ENCODE data around the gene IMP3.
A peak's percentile ranks its signal among the peaks of the same experiment; 100 is the strongest.

The IMP3 gene

DNA sequence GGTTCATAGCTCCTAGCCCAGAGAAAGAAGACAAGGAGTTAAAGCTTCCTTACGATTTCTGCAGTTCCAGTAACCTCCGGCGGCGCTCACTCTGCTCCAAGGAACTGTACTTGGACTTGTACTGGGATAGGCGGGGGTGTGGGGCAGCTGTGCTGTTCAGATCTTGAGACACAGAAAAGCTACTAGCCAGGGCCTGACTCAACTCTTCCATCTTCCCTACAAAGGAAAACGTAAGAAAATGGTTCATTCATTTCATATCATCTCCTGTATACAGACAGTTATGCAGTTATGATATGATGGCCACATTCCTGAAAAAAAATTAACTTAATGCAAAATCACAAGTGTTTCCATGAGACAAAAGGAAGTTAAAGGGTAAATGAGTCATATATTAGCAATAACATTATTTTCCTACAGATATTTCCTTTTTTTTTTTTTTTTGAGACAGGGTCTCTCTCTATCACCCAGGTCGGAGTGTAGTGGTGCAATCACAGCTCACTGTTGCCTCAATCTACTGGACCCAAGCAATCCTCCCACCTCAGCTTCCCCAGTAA, 19.1 kb downstream of the IMP3 start:
- peak; percentile 72 for DNase-seq (ENCODE audit: low spot score)

DNA sequence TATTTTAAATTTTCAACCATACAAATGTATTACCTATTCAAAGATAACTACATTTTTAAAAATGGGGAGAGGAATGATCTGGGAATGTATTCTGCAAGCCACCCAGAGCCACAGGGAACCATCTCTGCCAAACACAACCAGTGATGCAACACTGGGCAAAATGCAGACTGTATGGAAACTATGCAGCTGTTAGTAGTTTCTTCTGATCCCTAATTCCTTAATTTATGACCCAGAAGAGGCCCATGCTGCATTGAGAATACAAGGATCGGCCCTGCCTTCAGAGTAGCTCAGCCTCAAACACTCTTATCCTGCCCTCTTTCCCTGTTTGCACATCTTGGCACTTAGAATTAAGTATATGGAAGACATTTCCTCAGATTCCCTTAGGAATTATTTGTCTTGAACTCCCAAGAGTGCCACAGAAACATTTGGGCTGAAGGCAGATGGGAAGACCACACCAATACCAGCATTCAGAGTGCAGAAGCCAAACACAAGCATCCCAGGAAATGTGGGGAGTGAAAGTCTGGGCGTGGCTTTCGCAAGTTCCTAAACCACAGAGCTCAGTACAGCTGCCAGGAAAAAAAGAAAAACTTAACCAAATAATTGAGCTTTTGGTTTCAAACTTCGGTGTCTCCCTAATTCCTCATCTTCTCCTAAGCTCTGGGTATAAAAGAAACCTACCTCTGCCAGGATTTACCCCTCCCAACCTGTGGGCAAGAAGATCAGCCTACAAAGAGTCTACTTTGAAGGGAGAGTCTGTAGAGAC, 19.8 kb downstream of the IMP3 start:
- DNase-seq (ENCODE audit: low spot score) = no peak

DNA sequence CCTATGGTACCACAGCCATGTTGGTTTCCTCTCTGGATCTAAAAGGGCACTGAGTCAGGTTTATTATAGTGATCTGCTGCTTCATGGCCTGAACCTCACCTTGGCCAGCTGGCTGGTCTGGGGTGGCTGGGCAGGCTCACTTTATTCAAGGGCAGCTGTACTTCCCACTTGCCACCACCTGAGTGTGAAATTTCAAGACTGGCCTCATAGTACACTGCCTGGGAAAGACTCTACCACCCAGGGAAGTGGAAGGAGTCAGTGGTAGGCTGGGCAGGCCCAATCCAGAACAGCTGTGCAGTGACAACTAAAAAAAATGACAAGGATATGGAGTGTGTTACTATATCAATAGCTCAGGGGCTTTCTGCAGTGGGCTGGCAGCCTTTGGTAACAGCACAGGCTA, 23.3 kb downstream of the IMP3 start:
- no peak for DNase-seq (ENCODE audit: low spot score)

DNA sequence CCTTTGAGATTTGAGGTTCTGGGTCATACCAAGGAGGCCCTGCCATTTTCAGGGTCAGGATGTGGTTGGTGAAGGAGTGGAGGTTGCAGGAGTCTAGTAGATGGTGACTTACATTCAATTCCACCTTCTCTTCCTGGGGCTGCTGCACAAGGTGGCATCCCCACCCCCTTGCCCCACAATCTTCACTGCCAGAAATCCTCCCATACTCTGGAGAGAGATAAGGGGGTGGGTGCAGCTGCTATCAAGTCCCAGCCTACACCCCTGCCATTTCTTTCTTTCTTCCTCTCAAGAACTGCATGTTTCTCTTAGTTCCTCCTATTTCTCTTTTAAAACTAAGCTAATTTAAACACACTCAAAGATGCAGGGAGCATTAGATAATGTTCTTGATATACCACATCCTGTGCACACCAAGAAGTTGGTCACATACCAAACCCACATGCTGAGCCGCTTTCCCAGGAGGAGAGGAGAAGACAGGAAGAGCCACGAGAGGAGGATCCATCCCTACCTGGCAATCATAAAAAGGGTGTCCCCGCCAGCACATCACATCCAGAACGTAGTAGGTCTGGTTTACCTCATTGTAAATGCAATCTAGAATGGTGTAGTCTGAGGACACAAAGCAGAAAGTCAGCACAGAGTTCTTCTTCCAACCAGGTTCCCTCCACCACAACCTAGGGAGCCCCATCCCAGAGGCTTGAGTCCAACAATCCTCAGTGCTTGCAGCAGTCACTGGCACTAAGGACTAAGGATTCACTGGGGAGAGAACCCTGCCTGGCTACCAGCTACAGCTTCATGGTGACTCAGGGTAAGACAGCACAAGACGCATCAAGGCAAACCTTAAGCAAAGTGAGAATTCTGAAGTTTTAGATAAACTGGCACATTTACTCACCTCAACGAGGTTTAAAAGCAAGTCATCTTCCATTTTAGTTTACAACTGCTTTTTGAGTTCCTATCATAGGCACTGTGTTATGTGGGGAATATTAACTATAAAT, 33.0 kb downstream of the IMP3 start:
- DNase-seq (ENCODE audit: low spot score) = no peak

DNA sequence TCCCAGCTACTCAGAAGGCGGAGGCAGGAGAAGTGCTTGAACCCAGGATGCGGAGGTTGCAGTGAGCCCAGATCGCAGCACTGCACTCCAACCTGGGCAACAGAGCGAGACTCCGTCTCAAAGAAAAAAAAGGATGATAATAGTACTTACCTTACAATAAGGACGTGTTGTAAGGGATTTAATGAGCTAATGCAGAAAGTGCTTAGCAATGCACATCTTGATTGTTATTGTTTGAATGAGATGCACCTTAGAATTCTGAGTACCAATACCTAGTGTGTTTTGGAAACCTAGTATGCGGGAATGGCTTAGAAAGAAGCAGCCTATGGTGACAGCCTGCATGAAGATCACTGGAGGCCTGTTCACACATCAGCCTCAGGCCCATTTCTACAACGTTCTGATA, 34.0 kb downstream of the IMP3 start:
- no peak for DNase-seq (ENCODE audit: low spot score)

DNA sequence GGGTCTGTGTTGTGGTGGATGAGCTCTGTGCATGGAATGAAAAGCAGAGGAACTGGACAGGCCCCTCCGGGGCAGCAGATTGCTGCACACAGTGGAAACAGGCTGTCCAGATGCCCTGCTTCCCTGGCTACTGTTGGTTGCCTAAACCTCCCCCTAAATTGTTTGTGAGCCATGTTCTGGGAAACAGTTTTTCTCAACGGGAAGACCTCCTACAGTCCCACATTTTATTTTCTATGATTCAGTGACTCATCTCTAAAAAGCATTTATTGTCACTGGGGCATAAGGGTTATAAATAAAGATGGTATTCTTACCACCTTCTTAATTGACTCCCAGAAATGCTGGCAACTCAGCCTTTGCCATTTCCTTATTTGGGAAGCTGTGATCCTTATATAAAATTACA, 40.6 kb downstream of the IMP3 start:
- no peak for DNase-seq (ENCODE audit: low spot score)

DNA sequence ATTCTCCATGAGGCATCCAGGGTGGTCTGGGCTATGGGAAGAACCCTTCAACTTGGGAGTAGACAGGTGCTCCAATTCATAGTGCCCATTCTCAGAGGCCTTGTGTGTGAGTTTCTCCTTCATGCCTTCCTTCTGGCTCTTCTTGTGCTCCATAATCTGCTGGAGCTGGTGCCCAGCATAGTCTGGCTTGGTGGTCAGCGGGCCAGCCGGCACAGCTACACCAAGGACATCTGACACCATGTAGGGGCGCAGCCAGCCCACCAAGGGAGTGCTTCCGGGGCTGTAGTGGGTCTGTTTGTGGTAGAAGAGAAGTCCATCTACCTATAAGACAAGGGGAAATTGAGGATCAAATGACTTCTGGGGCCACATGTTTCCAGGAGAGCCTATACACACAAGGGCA, 41.7 kb downstream of the IMP3 start:
- no peak for DNase-seq (ENCODE audit: low spot score)

DNA sequence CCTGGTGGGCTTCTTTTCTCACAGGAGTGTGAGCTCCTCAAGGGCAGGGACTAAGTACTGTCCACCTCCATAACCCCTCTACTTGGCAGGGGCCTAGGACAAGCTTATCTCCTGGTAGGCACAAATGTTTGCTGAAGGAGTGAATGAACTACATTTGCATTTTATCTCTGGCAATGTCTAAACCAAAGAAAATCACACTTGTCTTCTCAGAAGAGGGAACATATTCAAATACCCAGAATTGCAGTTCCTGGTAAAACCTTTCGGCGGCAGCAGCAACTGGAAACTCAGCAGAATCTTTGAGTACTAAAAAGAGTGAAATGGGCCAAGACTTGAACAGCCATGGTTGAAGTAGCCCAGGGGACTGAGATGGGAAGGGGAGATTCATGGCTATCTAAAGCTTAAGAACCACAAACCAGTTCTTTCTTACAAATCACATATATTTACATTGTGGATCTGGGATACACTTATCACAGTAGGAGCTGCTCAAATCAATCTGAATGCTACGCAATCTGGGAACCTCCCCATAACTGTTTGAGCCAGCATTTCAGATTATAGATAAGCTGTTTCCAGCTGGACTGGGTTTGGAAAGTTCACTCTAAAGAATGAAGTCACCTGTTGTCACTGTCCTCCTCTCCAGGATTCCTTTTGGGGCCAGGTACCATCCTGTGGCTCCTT, 42.2 kb downstream of the IMP3 start:
- DNase-seq (ENCODE audit: low spot score) = no peak

DNA sequence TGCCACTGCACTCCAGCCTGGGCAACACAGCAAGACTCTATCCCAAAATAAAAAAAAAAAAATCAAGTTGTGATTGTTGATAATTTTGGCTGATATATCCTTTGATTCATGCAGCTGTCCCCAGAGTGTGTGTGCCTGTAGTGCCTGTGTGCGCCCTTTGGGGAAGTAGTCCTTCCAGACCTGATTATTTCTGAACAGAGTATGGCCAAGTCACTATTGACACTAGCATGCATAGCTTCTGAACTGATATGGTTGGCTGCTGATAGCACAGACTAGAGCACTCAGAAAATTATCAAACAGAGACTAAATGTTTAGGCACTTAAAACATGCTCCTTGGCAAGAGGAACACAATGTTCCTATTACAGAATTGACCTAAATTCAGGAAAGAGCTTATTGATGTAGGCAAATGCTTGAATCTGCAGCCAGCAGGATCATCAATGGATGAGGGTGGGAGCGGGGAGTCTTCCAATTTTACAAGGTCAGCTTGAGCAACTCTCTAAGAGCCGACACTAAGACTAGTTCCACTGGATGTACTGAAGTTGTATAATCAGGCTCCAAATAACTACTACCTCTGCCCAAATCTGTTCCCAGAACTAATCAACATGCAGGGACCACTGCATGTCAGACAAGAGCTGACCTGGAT, 43.2 kb downstream of the IMP3 start:
- no peak for DNase-seq (ENCODE audit: low spot score)

DNA sequence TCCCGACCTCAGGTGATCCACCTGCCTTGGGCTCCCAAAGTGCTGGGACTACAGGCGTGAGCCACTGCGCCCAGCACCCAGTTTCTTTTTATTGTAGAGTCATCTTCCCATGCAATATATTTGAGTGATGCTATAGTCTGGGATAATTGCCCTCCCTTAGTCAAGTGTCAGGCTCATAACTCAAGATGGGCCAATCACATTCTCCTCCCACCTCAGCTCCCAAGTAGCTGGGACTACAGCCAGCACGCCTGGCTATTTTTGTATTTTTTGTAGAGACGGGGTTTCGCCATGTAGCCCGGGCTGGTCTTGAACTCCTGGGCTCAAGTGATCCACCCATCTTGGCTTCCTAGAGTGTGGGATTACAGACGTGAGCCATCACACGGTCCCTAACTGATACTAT, 45.7 kb downstream of the IMP3 start:
- DNase-seq (ENCODE audit: low spot score) = no peak

DNA sequence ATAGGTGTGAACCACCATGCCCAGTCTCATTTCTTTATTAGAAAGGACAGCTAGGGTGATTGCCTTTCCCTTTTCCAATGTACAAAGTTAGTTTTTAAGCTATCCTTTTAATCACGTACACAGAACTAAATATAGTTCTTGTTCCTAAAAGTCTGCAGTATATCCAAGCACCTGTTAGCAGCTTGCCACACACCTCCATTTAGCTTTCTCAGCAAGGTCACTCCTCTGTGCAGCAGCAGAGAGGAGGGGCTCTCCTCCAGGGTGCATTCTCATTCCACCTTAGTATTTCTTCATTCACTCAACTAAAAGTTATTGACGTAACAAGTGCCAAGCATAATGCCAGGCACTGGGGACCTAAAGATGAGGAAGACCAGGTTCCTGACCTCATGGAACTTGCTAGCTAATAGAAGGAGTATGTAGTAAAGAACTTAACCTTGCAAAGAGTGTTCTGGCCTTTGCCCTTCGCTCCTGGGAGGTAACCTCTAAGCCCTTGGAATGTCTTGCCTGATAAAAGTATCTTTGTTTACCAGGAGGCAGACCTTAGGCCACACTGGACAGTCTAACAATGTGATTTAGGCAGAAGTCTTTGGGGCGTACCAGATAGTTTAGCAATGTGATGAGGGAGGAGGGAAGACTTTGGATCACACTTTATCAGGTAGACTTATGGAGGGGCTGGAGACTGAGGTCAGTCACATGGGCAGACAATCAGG, 48.2 kb downstream of the IMP3 start:
- no peak for DNase-seq (ENCODE audit: low spot score)

DNA sequence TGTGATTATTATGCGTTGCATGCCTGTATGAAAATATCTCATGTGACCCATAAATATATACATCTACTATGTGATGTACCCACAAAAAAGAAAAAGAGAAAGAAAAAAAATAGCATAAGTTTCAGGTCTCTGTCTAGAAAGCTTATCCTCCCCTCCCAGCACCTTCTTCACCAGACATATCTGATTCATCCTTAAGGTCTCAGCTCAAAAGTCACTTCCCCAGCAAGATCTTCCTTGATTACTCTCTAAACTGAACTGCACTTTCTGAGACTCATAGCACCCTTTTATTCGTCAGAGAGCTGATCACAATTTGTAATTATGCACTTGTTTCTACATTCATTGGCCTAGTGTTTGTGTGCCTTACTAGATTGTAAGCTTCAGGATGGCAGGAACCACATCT, 49.8 kb downstream of the IMP3 start:
- no peak for DNase-seq (ENCODE audit: low spot score)
